T-cell (primary cell): ENCODE results near the gene STXBP3. TPM values are rescaled to one million over a fixed set of nuclear protein-coding genes. Genes with fewer than 3 reads are reported as not detected.

ENCODE experiments used
- ATAC-seq, 4 experiments: fragments of 200-7000 bp in 3 of 4; fragments of 150-1000 bp in 1 of 4; cut with Tn5 transposase; replicated peaks in 1 of 4; 1 replicate in 3 of 4; 2 replicates in 1 of 4; pipeline ENCODE4 v1.10.0; 2021; ENCODE audit warnings: moderate library complexity in 3 of 4, mild to moderate bottlenecking in 2 of 4, moderate number of reproducible peaks in 1 of 4
- CTCF ChIA-PET, 2 donors: fragments of 300-600 bp; sonication (Branson Sonifier 250); formaldehyde crosslinking; loops; one replicate each; lab custom pipeline; 2022; ENCODE audit warnings: antibody characterized with exemption in 2 of 2; lab: Charles Lee
- POLR2A ChIA-PET, 2 donors: fragments of 300-600 bp; sonication (Branson Sonifier 250); formaldehyde crosslinking; loops; one replicate each; lab custom pipeline; 2022; ENCODE audit warnings: antibody characterized with exemption in 2 of 2; lab: Charles Lee
- DNase-seq, 35 experiments: peaks; one replicate each; pipeline versions ENCODE4 v3.0.0 to v3.0.0-alpha.2; 2013 to 2023
- H3K27ac ChIP-seq: one replicate; pipeline ENCODE4 v1.5.1; 2013; ENCODE audit warnings: low read length
- H3K27me3 ChIP-seq, 2 experiments: replicated peaks in 1 of 2; 1 replicate in 1 of 2; 2 replicates in 1 of 2; pipeline versions ENCODE4 v1.6.1 to v1.7.0; 2013; ENCODE audit warnings: low read length in 1 of 2, mixed read lengths in 1 of 2; ENCODE audit not compliant: control insufficient read depth in 2 of 2, insufficient read depth in 2 of 2; ENCODE audit errors: extremely low read depth in 1 of 2
- H3K36me3 ChIP-seq, 2 donors: 1 replicate in 1 of 2; 2 replicates in 1 of 2; pipeline versions ENCODE4 v1.6.1 to v1.7.0; 2013; ENCODE audit warnings: low read length in 1 of 2; ENCODE audit not compliant: control insufficient read depth in 2 of 2, insufficient read depth in 1 of 2; ENCODE audit errors: extremely low read depth in 1 of 2
- H3K4me1 ChIP-seq, 2 experiments: 1 replicate in 1 of 2; 2 replicates in 1 of 2; pipeline versions ENCODE4 v1.6.1 to v1.7.0; 2013; ENCODE audit warnings: low read length in 2 of 2, mixed read lengths in 1 of 2; ENCODE audit not compliant: insufficient read depth in 2 of 2, control insufficient read depth in 1 of 2; ENCODE audit errors: extremely low read depth in 1 of 2
- H3K4me3 ChIP-seq, 2 donors: 1 replicate in 1 of 2; 2 replicates in 1 of 2; pipeline versions ENCODE4 v1.5.1 to v1.7.0; 2013; ENCODE audit warnings: mild to moderate bottlenecking in 2 of 2, low read length in 1 of 2, moderate library complexity in 1 of 2; ENCODE audit not compliant: control insufficient read depth in 1 of 2; ENCODE audit errors: extremely low read depth in 1 of 2
- H3K9me3 ChIP-seq: 2 replicates; pipeline ENCODE4 v1.7.0; 2013
- H3K27ac Mint-ChIP-seq, 2 donors: one replicate each; pipeline ENCODE4 v1.8.0; 2020 to 2021; ENCODE audit warnings: mild to moderate bottlenecking in 2 of 2, mixed read lengths in 2 of 2
- H3K27me3 Mint-ChIP-seq, 2 donors: one replicate each; pipeline ENCODE4 v1.8.0; 2021 to 2022; ENCODE audit warnings: mixed read lengths in 2 of 2
- H3K36me3 Mint-ChIP-seq: one replicate; pipeline ENCODE4 v1.8.0; 2021; ENCODE audit warnings: mixed read lengths
- H3K4me1 Mint-ChIP-seq, 3 donors: one replicate each; pipeline ENCODE4 v1.8.0; 2020 to 2022; ENCODE audit warnings: mixed read lengths in 3 of 3, mild to moderate bottlenecking in 1 of 3
- H3K4me3 Mint-ChIP-seq, 3 donors: one replicate each; pipeline ENCODE4 v1.8.0; 2020 to 2022; ENCODE audit warnings: mild to moderate bottlenecking in 3 of 3, mixed read lengths in 3 of 3, moderate library complexity in 3 of 3
- H3K9me3 Mint-ChIP-seq, 3 donors: one replicate each; pipeline ENCODE4 v1.8.0; 2020 to 2022; ENCODE audit warnings: mixed read lengths in 3 of 3
- WGBS: methylation state at CpG from one replicate; pipeline ENCODE4 v1.1.5; 2013; ENCODE audit warnings: missing lambda C conversion rate; ENCODE audit not compliant: insufficient coverage; 5-methylcytosine and 5-hydroxymethylcytosine counted together
- total RNA-seq, 35 experiments: library from RNA in 6 of 35; stranded (reverse) in 6 of 35; fragments of 120-200 nt in 1 of 35; gene quantifications; one replicate each; pipeline versions ENCODE4 v1.2.1 to v1.2.4 and lab custom pipeline; 2013 to 2026

The STXBP3 gene
- total RNA-seq, 5 donors from 2014 or later (not counting 1 experiment from before 2014, with no cell fraction given): 52.8 to 66.2 (median 59.9) TPM

DNA sequence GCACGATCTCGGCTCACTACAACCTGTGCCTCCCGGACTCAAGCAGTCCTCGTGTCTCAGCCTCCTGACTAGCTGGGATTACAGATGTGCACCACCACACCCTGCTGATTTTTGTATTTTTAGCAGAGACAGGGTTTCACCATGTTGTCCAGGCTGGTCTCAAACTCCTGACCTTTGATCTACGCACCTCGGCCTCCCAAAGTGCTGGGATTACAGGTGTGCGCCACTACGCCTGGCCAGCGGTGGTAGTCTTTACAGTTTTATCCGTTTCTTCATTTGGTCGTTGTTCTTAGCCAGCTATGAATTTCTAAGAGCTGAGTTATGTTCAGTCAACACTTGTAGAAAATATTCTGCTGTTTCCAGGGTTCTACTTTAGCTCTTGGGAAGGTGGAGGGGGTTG lies 57.1 kb downstream of the STXBP3 start:
- no peak overlapping the region for H3K4me3 ChIP-seq
- ATAC-seq (no peak), DNase-seq (no peak)
- H3K27ac ChIP-seq: no peak overlapping the region
- H3K9me3 Mint-ChIP-seq: no peaks in the 10 kb centered on the region
- no peaks in the 10 kb centered on the region for H3K27me3 Mint-ChIP-seq
- peaks cover 52% of the 10 kb centered on the region for H3K36me3 Mint-ChIP-seq
- H3K27ac Mint-ChIP-seq: no peak overlapping the region
- WGBS: 92% methylated on average over 7 of the region's 11 CpGs
- no peaks in the 10 kb centered on the region for H3K27me3 ChIP-seq
- H3K9me3 ChIP-seq: no peaks in the 10 kb centered on the region
- no peak overlapping the region for H3K4me3 Mint-ChIP-seq
- peaks cover 0 to 1% (median 0%) of the 10 kb centered on the region in 3 donors for H3K4me1 Mint-ChIP-seq
- ChIA-PET CTCF (interaction anchor here in 1 of 2 donors (1.3 kb wide), 1 partner anchor 25 kb away, joined by 5 read pairs; no protein-coding TSS in a partner anchor), POLR2A (no interaction called here)
- H3K36me3 ChIP-seq: peaks cover 10 to 55% of the 10 kb centered on the region in 2 donors
- no peaks in the 10 kb centered on the region for H3K4me1 ChIP-seq

DNA sequence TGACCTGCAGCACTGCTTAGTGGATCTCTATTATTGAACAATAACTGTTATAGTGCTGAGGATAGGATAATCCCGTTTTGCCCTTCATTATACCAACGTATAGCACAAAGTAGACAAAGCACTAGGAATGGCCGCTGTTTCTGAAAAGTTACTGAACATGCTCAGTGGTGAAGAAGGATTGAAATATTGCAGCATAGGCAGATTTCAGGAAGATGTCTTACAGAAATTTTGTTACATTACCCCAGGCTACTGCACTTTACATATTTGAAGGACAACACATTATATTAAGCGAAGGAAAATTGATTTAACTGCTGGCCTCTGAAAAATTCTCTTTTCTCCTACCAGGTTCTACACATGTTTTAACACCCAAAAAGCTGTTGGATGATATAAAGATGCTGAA lies 62.0 kb downstream of the STXBP3 start:
- POLR2A ChIA-PET: no interaction called here
- Mint-ChIP-seq H3K36me3 (peaks cover 45% of the 10 kb centered on the region), H3K27me3 (no peaks in the 10 kb centered on the region), H3K4me3 (no peak overlapping the region), H3K27ac (no peak overlapping the region), H3K9me3 (no peaks in the 10 kb centered on the region), H3K4me1 (peaks cover 0 to 1% (median 0%) of the 10 kb centered on the region in 3 donors)
- no peak for ATAC-seq
- Histone ChIP-seq H3K27ac (no peak overlapping the region), H3K4me1 (no peaks in the 10 kb centered on the region), H3K4me3 (no peak overlapping the region), H3K9me3 (no peaks in the 10 kb centered on the region), H3K36me3 (peaks cover 4 to 41% of the 10 kb centered on the region in 2 donors), H3K27me3 (no peaks in the 10 kb centered on the region)
- DNase-seq: no peak
- WGBS: 100% methylated on average over 1 of the region's 4 CpGs
- CTCF ChIA-PET: no interaction called here

DNA sequence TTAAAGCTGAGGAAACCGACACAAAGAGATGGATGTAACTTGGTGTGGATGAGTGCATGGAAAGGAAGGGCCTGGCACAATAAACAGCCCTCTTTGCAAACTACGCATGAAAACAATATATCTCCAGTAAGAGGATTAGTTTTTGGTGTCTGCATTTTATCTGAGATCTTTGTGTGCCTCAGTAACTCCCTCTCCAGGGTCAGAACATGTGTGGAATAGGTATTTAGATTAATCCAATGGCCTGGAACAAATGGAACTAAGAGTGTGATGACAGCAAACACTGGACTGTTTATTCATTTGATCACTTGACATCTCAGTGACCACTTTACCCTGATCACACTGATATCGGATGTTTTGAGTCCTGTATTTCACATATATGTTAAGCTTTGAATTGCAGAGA lies 65.1 kb downstream of the STXBP3 start:
- no peaks in the 10 kb centered on the region for H3K9me3 ChIP-seq
- H3K4me1 ChIP-seq: no peaks in the 10 kb centered on the region
- ATAC-seq (no peak), DNase-seq (no peak)
- Mint-ChIP-seq H3K9me3 (no peaks in the 10 kb centered on the region), H3K4me1 (no peaks in the 10 kb centered on the region), H3K4me3 (no peak overlapping the region), H3K36me3 (peaks cover 24% of the 10 kb centered on the region), H3K27ac (no peak overlapping the region), H3K27me3 (no peaks in the 10 kb centered on the region)
- ChIA-PET POLR2A (no interaction called here), CTCF (no interaction called here)
- no peak overlapping the region for H3K4me3 ChIP-seq
- no CpG with 5 or more reads among the region's 3 CpGs for WGBS
- peaks cover 0 to 24% of the 10 kb centered on the region in 2 donors for H3K36me3 ChIP-seq
- no peak overlapping the region for H3K27ac ChIP-seq
- no peaks in the 10 kb centered on the region for H3K27me3 ChIP-seq

DNA sequence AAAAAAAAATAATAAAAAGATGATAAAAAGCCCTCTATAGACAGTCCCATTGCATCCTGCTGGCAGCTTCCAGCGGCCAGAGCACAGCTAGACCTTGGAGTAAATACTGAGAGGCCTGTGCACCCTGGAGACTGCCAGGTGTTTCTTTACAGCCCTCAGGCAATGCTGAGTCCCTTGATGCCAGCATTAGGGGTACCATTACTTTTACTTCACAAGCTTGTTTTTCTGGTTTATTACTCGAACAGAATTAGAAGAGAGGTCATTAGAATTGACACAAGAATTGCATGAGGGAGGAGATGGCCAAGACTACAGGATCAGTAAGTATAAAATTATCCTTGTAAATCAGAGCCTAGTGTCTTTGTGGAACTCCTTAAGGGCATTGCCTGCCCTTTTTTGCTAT lies 66.9 kb downstream of the STXBP3 start:
- CTCF ChIA-PET: no interaction called here
- no peak for ATAC-seq

DNA sequence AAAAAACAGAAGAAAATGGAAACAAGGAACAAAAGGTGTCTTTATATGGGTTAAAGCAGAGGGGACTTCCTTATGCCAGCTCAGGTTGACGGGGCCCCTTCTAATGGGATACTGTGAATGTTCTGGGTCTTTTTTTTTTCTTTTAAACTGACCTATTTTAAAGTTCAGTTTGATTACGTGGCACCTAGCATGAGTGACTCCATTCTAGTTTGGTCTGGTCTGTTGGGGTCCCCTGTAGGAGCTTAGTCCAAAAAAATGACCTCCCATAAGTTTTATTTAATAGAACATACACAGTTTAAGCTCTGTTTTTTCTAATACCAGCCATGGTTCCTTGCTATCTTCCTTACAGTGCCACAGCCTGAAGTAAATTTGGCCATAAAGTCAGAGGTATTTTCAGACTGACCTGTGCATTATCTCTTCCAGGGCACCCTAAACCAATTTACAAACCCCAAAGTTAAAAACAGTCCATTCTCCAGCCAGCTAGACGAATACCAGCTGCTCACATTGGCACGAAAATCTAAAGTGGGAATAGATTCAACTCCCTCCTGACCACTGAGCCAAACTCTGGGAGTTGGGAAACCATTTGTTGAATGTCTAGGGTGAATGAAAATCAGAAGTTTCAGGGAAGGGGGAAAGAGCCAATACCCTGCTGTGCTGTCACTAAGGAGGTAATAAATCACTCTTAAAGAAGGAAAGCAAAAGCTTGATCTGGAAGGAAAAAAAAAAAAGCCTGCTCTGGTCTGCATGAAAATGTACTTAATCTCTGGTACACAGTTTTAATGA lies 68.1 kb downstream of the STXBP3 start:
- Mint-ChIP-seq H3K9me3 (no peaks in the 10 kb centered on the region), H3K4me1 (no peaks in the 10 kb centered on the region), H3K27ac (no peak overlapping the region), H3K4me3 (no peak overlapping the region), H3K27me3 (no peaks in the 10 kb centered on the region), H3K36me3 (peaks cover 12% of the 10 kb centered on the region)
- ATAC-seq (no peak), DNase-seq (no peak)
- Histone ChIP-seq H3K4me3 (no peak overlapping the region), H3K4me1 (no peaks in the 10 kb centered on the region), H3K27ac (no peak overlapping the region), H3K9me3 (no peaks in the 10 kb centered on the region), H3K27me3 (no peaks in the 10 kb centered on the region), H3K36me3 (peaks cover 0 to 7% of the 10 kb centered on the region in 2 donors)
- ChIA-PET CTCF (no interaction called here), POLR2A (no interaction called here)
- no CpG with 5 or more reads among the region's 4 CpGs for WGBS

More for the DNA sequence above, 66.9 kb downstream of the STXBP3 start:
- POLR2A ChIA-PET: no interaction called here
- WGBS: 100% methylated on average over 1 of the region's 2 CpGs
- Mint-ChIP-seq H3K36me3 (peaks cover 19% of the 10 kb centered on the region), H3K27me3 (no peaks in the 10 kb centered on the region), H3K9me3 (no peaks in the 10 kb centered on the region), H3K4me1 (no peaks in the 10 kb centered on the region), H3K27ac (no peak overlapping the region), H3K4me3 (no peak overlapping the region)
- no peak for DNase-seq
- no peak overlapping the region for H3K4me3 ChIP-seq
- H3K27me3 ChIP-seq: no peaks in the 10 kb centered on the region
- H3K36me3 ChIP-seq: peaks cover 0 to 12% of the 10 kb centered on the region in 2 donors
- H3K27ac ChIP-seq: no peak overlapping the region
- no peaks in the 10 kb centered on the region for H3K4me1 ChIP-seq
- no peaks in the 10 kb centered on the region for H3K9me3 ChIP-seq

DNA sequence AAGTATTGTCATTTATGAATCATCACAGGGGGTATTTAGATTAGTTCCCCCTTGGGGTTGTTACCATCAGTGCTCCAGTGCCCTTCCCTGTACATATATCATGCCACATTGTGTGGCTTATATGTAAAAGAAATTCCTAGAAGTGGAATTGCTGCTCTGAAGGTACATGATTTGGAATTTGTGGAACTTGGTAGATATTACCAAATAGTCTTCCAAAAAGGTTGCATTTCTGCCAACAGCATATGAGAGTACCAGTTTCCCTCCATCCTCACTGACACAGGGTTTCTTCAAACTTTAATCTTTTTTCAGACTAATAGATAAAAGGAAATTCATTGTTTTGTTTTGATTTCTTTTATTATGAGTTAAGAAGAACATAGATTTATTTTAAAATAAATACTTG lies 69.1 kb downstream of the STXBP3 start:
- Histone ChIP-seq H3K36me3 (no peaks in the 10 kb centered on the region), H3K4me3 (no peak overlapping the region), H3K27ac (no peak overlapping the region), H3K9me3 (no peaks in the 10 kb centered on the region), H3K4me1 (no peaks in the 10 kb centered on the region), H3K27me3 (no peaks in the 10 kb centered on the region)
- no peak for ATAC-seq
- Mint-ChIP-seq H3K36me3 (peaks cover 6% of the 10 kb centered on the region), H3K27ac (no peak overlapping the region), H3K4me1 (no peaks in the 10 kb centered on the region), H3K27me3 (peaks cover 0 to 3% of the 10 kb centered on the region in 2 donors), H3K9me3 (no peaks in the 10 kb centered on the region), H3K4me3 (no peak overlapping the region)
- POLR2A ChIA-PET: no interaction called here
- no peak for DNase-seq
- CTCF ChIA-PET: no interaction called here
